Measurements from ENCODE around the gene TOM1L2. TPM values are rescaled to one million over a fixed set of nuclear protein-coding genes. Genes with fewer than 3 reads are reported as not detected.
A peak's percentile ranks its signal among the peaks of the same experiment; 100 is the strongest.

Gene TOM1L2
- total RNA-seq, 4 donors from 2014 or later = 15.6 to 85.9 (median 34.9) TPM

DNA sequence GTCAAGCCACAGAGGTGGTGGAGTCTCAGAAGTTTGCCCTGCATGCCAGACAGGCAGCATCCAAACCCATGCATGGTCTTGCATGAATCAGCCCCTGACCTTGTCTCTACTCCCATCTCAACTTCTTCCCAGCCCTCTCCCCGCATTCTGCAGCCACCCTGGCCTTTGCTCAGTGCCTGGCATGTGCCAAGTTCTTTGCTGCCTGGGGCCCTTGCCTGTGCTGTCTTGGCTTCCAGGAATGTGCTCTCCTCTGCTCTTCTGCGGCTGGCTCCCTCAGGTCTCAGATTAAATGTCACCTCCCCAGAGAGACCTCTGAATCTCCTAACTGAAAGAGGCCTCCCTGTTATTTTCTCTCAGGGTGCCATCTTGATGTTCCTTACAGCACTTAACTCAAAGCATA, 18.1 kb upstream of the TOM1L2 start:
- no peaks in the 10 kb centered on the region for H3K9me3 ChIP-seq
- no peaks in the 10 kb centered on the region for H3K36me3 ChIP-seq
- no peaks in the 10 kb centered on the region for H3K4me1 ChIP-seq
- H3K4me3 ChIP-seq = no peak overlapping the region
- no peak for DNase-seq
- intact Hi-C loops (cut with DNase I; ENCODE audit: low total_unique reads) = no loop called here
- TF ChIP-seq, protein P1, sequence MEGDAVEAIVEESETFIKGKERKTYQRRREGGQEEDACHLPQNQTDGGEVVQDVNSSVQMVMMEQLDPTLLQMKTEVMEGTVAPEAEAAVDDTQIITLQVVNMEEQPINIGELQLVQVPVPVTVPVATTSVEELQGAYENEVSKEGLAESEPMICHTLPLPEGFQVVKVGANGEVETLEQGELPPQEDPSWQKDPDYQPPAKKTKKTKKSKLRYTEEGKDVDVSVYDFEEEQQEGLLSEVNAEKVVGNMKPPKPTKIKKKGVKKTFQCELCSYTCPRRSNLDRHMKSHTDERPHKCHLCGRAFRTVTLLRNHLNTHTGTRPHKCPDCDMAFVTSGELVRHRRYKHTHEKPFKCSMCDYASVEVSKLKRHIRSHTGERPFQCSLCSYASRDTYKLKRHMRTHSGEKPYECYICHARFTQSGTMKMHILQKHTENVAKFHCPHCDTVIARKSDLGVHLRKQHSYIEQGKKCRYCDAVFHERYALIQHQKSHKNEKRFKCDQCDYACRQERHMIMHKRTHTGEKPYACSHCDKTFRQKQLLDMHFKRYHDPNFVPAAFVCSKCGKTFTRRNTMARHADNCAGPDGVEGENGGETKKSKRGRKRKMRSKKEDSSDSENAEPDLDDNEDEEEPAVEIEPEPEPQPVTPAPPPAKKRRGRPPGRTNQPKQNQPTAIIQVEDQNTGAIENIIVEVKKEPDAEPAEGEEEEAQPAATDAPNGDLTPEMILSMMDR (IDR thresholded peaks at IDR 0.05) = no peak
- no peak for TF ChIP-seq POLR2A (IDR thresholded peaks at IDR 0.05)
- H3K27ac ChIP-seq = peak overlapping the region in 1 of 2 donors; percentile 19
- no peaks in the 10 kb centered on the region for H3K27me3 ChIP-seq

DNA sequence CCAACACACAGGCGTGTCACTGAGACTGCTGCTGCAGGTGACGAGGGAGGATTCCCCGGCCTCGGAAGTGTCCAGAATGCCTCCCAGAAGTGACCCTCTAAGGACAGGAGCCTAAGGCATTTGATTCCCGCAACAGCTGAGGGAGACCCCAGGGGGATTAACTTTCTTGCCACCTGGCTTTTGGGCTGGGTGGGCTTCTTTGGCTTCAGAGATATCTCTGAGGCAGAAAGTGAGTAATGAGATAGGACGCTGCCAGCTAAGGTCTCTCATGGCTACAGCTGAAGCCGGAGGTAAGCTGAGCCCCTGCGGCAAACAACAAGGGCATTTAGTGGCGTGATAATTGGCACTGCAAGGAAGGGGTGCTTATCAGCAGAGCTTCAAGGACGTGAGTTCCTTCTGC, 17.4 kb upstream of the TOM1L2 start:
- Histone ChIP-seq H3K4me3 (no peak overlapping the region), H3K4me1 (no peaks in the 10 kb centered on the region), H3K36me3 (no peaks in the 10 kb centered on the region), H3K27me3 (no peaks in the 10 kb centered on the region), H3K27ac (no peak overlapping the region), H3K9me3 (no peaks in the 10 kb centered on the region)
- intact Hi-C loops (cut with DNase I; ENCODE audit: low total_unique reads) = no loop called here
- DNase-seq = no peak
- TF ChIP-seq, protein P1 (IDR thresholded peaks at IDR 0.05) = no peak
- TF ChIP-seq POLR2A (IDR thresholded peaks at IDR 0.05) = no peak

DNA sequence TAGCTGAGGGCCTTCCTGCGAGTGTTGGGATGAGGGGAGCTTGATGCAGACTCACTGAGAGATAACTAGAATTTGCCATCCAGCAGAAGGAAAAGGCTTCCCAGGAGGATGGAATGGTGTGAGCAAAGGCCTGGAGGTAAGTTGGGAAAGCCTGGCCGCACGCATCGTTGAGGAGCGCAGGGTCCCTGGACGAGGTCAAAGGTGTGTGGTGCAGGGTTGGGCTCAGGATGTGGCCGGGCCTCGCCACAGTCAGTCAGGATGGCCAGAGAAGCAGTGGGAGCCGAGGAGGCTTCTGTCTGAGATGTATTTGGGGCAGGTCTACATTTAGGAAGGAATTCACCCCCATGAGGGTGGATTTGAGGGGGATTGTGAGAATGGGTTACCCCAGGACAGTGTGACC, 16.9 kb upstream of the TOM1L2 start:
- TF ChIP-seq, protein P1 (IDR thresholded peaks at IDR 0.05) = no peak
- TF ChIP-seq POLR2A (IDR thresholded peaks at IDR 0.05) = no peak
- Histone ChIP-seq H3K4me1 (no peaks in the 10 kb centered on the region), H3K27ac (no peak overlapping the region), H3K36me3 (no peaks in the 10 kb centered on the region), H3K4me3 (no peak overlapping the region), H3K27me3 (no peaks in the 10 kb centered on the region), H3K9me3 (no peaks in the 10 kb centered on the region)
- intact Hi-C loops (cut with DNase I; ENCODE audit: low total_unique reads) = no loop called here
- no peak for DNase-seq

DNA sequence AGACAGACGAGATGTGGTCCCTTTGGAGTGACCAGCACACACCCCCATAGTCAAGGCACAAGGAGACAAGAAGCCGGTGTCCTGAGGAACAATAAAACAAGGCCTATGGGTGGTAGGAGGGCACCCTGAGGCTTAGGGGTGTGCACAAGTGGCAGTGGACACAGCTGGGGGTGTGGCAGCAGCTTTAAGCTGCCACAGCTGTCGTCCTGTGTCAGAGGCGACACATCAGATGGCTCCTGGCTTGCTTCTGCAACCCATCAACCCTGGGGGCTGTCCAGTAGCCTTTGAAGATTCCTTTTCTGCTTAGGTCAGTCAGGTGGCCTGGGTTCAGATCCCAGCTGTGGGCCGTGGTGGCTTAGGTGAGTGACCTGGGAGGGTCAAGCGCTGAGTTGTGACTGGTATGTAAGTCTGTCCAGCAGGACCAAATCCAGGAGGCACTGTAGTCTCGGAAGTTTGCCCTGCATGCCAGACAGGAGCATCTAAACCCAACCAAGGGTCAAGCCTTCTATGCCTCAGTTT, 16.3 kb upstream of the TOM1L2 start:
- no peaks in the 10 kb centered on the region for H3K4me1 ChIP-seq
- H3K9me3 ChIP-seq = no peaks in the 10 kb centered on the region
- DNase-seq = no peak
- H3K4me3 ChIP-seq = no peak overlapping the region
- no peak overlapping the region for H3K27ac ChIP-seq
- intact Hi-C loops (cut with DNase I; ENCODE audit: low total_unique reads) = no loop called here
- no peaks in the 10 kb centered on the region for H3K27me3 ChIP-seq
- H3K36me3 ChIP-seq = no peaks in the 10 kb centered on the region
- TF ChIP-seq, protein P1 (IDR thresholded peaks at IDR 0.05) = no peak
- no peak for TF ChIP-seq POLR2A (IDR thresholded peaks at IDR 0.05)

DNA sequence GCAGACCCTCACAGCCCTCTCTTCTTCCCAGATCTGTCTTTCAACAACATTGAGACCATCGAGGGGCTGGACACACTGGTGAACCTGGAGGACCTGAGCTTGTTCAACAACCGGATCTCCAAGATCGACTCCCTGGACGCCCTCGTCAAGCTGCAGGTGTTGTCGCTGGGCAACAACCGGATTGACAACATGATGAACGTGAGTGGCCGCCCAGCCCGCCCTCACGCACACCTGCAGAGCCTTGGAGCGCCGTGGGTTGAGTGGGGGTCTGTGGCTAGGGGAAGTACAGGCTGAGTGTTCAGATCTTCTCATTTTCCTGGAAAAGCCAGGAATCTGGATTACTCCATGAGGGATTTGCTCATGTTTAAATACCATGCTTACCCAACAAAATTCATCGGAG, 15.7 kb upstream of the TOM1L2 start:
- Histone ChIP-seq H3K4me3 (no peak overlapping the region), H3K4me1 (no peaks in the 10 kb centered on the region), H3K36me3 (no peaks in the 10 kb centered on the region), H3K9me3 (no peaks in the 10 kb centered on the region), H3K27me3 (no peaks in the 10 kb centered on the region), H3K27ac (no peak overlapping the region)
- no peak for DNase-seq
- TF ChIP-seq, protein P1 (IDR thresholded peaks at IDR 0.05) = no peak
- TF ChIP-seq POLR2A (IDR thresholded peaks at IDR 0.05) = no peak
- intact Hi-C loops (cut with DNase I; ENCODE audit: low total_unique reads) = no loop called here

Data from uterus (tissue), 4 donors.